ENCODE measurements around the gene ZFP69B.
"Not testable (repeated sequence)": the region's sequence is repeated elsewhere in the genome, so short reads cannot be mapped to it uniquely, and the experiment has no call there.

Gene ZFP69B

GRCh38 chr1:40435876-40436275 is 14.4 kb upstream of the ZFP69B start:
- DNase-seq (ENCODE audit: low spot score): no peak

DNA sequence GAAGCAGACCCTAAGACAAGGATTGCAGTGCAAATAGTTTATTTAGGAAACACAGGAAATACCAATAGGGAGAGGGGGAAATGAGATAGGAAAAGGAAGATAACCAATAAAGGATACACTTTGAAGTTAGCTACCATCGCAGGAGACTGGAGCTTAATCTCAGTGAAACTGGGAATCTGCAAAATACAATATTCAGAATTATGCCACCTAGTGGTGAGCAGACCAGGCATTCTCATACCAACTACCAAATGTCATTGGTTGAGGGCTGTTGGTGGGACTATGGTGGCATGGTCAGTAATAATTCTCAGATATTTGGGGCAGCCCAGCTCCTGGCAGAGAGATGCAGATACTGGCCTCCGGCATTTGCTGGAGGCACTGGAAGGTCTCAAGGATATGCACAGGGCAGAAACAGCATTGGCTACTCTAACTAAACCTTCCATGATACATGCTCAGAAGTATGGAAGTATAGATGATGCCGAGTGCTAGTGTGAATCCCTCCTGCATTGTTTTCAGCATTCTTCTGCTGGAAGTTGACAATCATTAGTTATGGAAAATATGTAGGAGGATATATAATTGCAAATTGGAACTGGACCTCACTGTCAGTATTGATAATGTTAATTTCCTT is 11.8 kb upstream of the ZFP69B start:
- DNase-seq (ENCODE audit: low spot score): peak; percentile 13

GRCh38 chr1:40439247-40439646 is 11.0 kb upstream of the ZFP69B start:
- DNase-seq (ENCODE audit: low spot score): no peak

- no peak for DNase-seq (ENCODE audit: low spot score)
These were observed 390 bp downstream of the ZFP69B start for GRCh38 chr1:40450495-40451237.

DNA sequence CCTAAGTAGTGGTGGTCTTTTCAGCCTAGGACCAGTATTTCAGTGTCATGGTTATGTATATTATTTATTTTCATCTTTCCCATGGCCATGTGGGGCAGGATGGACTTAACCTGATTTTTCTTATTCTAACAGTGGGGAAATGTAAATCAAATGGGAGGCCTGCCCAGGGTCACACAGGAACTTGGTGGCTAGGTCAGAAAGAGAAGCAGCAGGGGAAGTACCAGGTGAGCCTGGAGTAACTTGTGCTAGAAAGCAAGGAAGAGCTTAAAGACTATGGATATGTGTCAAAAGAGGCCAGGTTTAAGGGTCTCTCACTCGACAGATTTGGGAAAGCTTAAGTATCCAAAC is 936 bp downstream of the ZFP69B start:
- DNase-seq (ENCODE audit: low spot score): no peak

DNA sequence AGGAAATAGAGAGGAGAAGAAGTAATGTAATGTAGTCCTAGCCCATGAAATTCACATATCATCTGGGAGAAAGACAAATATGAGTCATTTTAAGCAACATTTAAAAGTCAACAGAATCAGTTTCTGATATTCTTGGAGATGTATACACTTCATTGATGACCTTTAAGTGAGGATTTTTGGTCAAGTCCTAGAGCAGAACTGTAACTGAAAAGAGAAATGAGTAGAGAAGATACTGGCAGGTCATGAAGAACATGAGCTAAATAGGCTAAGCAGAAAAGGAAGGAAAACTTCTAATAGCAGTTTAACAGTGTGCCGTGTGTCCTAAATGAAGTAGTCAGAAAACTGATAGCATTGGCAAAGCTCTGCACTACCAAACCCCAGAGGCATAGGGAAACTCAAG is 4.6 kb downstream of the ZFP69B start:
- DNase-seq (ENCODE audit: low spot score): no peak

DNA sequence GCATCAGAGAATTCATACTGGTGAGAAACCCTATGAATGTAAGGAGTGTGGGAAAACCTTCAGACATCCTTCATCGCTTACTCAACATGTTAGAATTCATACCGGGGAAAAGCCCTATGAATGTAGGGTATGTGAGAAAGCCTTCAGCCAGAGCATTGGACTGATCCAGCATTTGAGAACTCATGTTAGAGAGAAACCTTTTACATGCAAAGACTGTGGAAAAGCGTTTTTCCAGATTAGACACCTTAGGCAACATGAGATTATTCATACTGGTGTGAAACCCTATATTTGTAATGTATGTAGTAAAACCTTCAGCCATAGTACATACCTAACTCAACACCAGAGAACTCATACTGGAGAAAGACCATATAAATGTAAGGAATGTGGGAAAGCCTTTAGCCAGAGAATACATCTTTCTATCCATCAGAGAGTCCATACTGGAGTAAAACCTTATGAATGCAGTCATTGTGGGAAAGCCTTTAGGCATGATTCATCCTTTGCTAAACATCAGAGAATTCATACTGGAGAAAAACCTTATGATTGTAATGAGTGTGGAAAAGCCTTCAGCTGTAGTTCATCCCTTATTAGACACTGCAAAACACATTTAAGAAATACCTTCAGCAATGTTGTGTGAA is 12.8 kb downstream of the ZFP69B start:
- no peak for DNase-seq (ENCODE audit: low spot score)

DNA sequence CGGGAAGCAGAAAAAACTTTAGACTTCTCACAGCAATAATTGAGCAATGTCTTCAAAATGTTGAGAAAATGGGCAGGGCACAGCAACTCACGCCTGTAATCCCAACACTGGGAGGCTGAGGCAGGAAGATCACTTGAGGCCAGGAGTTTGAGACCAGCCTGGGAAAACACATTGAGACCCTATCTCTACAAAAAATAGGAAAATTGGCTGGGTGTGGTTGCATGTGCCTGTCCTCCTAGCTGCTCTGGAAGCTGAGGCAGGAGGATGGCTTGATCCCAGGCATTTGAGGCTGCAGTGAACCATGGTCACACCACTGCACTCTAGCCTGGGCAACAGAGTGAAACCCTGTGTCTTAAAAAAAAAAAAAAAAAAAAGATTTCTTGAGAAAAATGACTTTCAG is 19.1 kb downstream of the ZFP69B start:
- DNase-seq (ENCODE audit: low spot score): no peak

DNA sequence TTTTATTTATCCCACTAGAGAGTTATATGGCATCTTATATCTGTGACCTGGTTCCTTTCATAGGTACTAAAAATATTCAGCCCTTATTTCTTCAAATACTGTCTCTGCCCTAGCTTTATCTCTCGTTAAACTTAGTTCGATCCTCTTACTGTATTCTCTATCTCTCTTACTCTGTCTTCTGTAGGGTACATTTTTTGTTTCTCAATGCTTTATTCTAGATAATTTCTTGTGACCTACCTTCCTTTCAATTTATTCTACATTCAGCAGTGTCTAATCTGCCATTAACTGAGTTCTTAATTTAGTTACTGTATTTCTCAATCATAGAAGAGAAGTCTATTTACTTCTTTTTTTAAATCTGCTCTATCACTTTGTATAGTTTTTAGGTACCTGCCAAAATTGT is 25.0 kb downstream of the ZFP69B start:
- DNase-seq (ENCODE audit: low spot score): no peak

DNA sequence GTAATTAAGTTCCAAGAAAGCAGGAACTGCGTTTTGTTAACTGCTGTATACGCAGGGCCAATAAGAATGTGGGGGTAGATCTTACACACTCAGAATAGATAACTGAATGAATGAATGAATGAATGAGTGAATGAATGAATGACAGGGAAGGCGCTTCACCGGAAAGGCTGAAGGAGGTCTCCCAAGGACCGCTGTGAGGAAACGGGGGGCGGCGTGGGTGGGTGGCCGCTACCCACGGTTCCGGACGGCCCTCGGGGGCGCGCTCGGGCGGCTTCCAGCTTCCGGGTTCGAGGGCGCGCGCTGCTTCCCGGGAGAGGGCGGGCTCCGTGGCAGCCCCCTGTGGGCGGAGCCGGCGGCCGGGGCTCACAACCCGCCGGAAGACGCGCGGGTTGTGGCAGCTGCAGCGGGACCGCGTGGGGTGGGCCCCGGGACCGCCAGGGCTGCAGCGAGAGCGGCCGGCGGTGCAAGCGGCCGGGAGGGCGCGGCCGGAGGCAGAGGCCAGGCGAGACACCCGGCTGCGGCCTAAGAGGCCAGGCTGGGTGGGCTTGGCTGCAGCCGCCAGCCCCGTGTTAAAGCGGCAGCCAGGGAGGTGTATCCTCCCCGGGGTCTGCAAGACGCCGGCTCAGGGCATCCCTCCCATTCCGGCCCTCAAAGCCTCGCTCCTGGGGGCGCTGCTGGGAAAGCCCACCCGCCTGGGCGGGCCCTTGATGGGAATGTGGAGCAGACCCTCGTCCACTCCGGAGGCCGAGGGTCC is 26.8 kb downstream of the ZFP69B start, which contains the start of gene ZFP69:
ZFP69 (plus strand) TSS at position 367 of the 754 bp plus-strand sequence. CDS start 2,072 bp downstream, outside the sequence.
- DNase-seq (ENCODE audit: low spot score): peak; percentile 7

DNA sequence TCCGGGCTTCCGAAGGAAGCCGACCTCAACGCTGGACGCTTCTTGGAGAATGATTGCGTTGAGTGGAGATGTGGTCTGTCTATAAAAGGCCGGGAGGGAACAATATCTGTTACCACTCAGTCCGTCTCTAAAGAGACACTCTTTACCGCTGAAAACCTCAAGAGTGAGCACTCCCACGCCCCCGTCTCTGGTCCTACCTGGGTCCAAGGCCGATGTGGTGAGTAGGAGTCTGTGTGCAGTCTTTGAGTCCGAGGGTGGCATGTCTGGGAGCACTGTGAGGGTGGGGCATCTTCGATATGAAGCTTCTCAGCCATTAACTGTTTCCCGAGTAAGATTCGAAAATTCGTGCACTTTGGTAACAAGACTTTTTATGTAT is 27.4 kb downstream of the ZFP69B start:
- no peak for DNase-seq (ENCODE audit: low spot score)

DNA sequence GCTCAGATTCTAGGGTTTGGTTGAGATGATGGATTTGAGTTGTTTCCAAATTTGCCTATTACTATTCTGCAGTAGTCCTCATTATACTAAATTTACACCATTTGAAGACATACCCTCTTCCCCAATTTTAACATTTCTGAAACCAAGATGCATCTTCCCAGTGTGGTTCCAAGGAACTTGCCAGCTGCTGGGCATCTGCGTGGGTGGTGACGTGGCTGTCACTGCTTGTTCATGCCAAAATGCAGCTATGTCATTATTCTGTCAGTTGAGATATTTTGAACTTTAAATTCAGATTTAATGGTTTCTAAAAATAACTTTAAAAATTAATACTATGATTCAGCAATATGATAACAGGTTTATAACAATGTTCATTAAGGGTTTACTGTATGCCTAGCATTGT is 28.0 kb downstream of the ZFP69B start:
- DNase-seq (ENCODE audit: low spot score): no peak

DNA sequence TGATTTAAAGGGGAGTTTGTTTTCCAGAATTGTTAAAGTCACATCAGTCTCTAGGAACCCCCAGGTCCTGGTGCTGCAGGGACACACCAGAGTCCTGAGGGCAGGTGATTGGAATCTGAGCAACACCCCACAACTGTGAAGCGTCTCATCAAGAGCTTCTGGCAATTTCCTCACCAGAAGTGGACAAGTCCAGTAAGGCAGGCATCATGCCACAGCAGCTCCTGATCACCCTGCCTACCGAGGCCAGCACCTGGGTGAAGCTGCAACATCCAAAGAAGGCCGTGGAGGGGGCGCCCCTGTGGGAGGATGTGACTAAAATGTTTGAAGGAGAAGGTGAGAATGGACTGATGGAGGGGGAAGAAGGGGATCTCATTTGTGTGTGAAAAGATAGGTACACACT is 28.9 kb downstream of the ZFP69B start:
- no peak for DNase-seq (ENCODE audit: low spot score)

DNA sequence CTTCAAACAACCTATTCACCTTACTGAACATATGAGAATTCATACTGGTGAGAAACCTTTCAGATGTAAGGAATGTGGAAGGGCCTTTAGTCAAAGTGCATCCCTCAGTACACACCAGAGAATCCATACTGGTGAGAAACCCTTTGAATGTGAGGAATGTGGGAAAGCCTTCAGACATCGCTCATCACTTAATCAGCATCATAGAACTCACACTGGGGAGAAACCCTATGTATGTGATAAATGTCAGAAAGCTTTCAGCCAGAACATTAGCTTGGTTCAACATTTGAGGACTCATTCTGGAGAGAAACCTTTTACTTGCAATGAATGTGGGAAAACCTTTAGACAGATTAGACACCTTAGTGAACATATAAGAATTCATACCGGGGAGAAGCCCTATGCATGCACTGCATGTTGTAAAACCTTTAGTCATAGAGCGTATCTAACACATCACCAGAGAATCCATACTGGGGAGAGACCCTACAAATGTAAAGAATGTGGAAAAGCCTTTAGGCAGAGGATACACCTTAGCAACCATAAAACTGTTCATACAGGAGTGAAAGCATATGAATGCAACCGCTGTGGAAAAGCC is 45.1 kb downstream of the ZFP69B start:
- DNase-seq (ENCODE audit: low spot score): no peak

GRCh38 chr1:40502651-40503050 is 52.4 kb downstream of the ZFP69B start:
- DNase-seq (ENCODE audit: low spot score): not testable (repeated sequence)

- no peak for DNase-seq (ENCODE audit: low spot score)
These were observed 57.7 kb downstream of the ZFP69B start for GRCh38 chr1:40507973-40508372.

- peak; percentile 72 for DNase-seq (ENCODE audit: low spot score)
These were observed 58.4 kb downstream of the ZFP69B start, which contains the start of gene EXO5 for GRCh38 chr1:40508375-40509341. TSS of gene EXO5 (plus strand) at chr1:40508767. CDS start at chr1:40514545, 5,778 bp downstream.

All from SW480 (cell line).